Subcutaneous abdominal adipose tissue (tissue), 5 donors: ENCODE data around the gene CGB2.
"Not testable (repeated sequence)": the region's sequence is repeated elsewhere in the genome, so short reads cannot be mapped to it uniquely, and the experiment has no call there.

Experiments
- H3K27ac ChIP-seq: one replicate; pipeline ENCODE4 v1.7.0; 2013; ENCODE audit warnings: low read depth, mild to moderate bottlenecking, inconsistent platforms, low read length, moderate library complexity
- H3K27me3 ChIP-seq, 5 donors: one replicate each; pipeline ENCODE4 v1.7.0; 2013; ENCODE audit warnings: low read length in 5 of 5, inconsistent platforms in 1 of 5; ENCODE audit not compliant: control insufficient read depth in 5 of 5, insufficient read depth in 4 of 5
- H3K36me3 ChIP-seq, 5 donors: one replicate each; pipeline ENCODE4 v1.7.0; 2013; ENCODE audit warnings: low read length in 5 of 5; ENCODE audit not compliant: control insufficient read depth in 5 of 5, insufficient read depth in 5 of 5
- H3K4me1 ChIP-seq, 5 donors: one replicate each; pipeline ENCODE4 v1.7.0; 2013; ENCODE audit warnings: low read length in 5 of 5, mild to moderate bottlenecking in 3 of 5, moderate library complexity in 1 of 5; ENCODE audit not compliant: control insufficient read depth in 5 of 5, insufficient read depth in 5 of 5
- H3K4me3 ChIP-seq, 5 donors: one replicate each; pipeline ENCODE4 v1.7.0; 2013; ENCODE audit warnings: low read length in 5 of 5, low read depth in 1 of 5
- H3K9ac ChIP-seq, 5 donors: one replicate each; pipeline ENCODE4 v1.7.0; 2013; ENCODE audit warnings: low read length in 5 of 5, mild to moderate bottlenecking in 4 of 5, moderate library complexity in 3 of 5
- H3K9me3 ChIP-seq, 5 donors: one replicate each; pipeline ENCODE4 v1.7.0; 2013; ENCODE audit warnings: low read length in 5 of 5; ENCODE audit not compliant: control insufficient read depth in 5 of 5
- donor health status: healthy.
- donor health status: healthy.
- donor health status: healthy.
- donor health status: healthy.
- donor health status: healthy.

Gene CGB2

GRCh38 chr19:49065905-49066512, 34.3 kb downstream of the CGB2 start:
- H3K9me3 ChIP-seq, result no peaks in the 10 kb centered on the region
- no peak overlapping the region for H3K9ac ChIP-seq
- peaks cover 28 to 66% (median 54%) of the 10 kb centered on the region in 5 donors for H3K27me3 ChIP-seq
- H3K27ac ChIP-seq, result no peak overlapping the region
- no peak overlapping the region for H3K4me3 ChIP-seq
- H3K36me3 ChIP-seq, result no peaks in the 10 kb centered on the region
- H3K4me1 ChIP-seq, result peaks cover 0 to 4% (median 0%) of the 10 kb centered on the region in 5 donors

- H3K9me3 ChIP-seq, result no peaks in the 10 kb centered on the region
- H3K27me3 ChIP-seq, result peaks cover 34 to 74% (median 56%) of the 10 kb centered on the region in 5 donors
- H3K4me1 ChIP-seq, result peaks cover 0 to 9% (median 0%) of the 10 kb centered on the region in 5 donors
- no peak overlapping the region for H3K9ac ChIP-seq
- no peaks in the 10 kb centered on the region for H3K36me3 ChIP-seq
- no peak overlapping the region for H3K4me3 ChIP-seq
- H3K27ac ChIP-seq, result no peak overlapping the region
These were observed 35.9 kb downstream of the CGB2 start for GRCh38 chr19:49067554-49067953.

- Histone ChIP-seq H3K27ac (no peak overlapping the region), H3K9ac (no peak overlapping the region), H3K27me3 (peaks cover 42 to 79% (median 62%) of the 10 kb centered on the region in 5 donors), H3K4me1 (peaks cover 0 to 9% (median 0%) of the 10 kb centered on the region in 5 donors), H3K36me3 (no peaks in the 10 kb centered on the region), H3K9me3 (no peaks in the 10 kb centered on the region), H3K4me3 (no peak overlapping the region)
These were observed 37.3 kb downstream of the CGB2 start for GRCh38 chr19:49069026-49069425.

- no peak overlapping the region for H3K27ac ChIP-seq
- no peaks in the 10 kb centered on the region for H3K9me3 ChIP-seq
- H3K4me3 ChIP-seq, result no peak overlapping the region
- peaks cover 41 to 71% (median 56%) of the 10 kb centered on the region in 5 donors for H3K27me3 ChIP-seq
- peaks cover 0 to 6% (median 0%) of the 10 kb centered on the region in 5 donors for H3K4me1 ChIP-seq
- H3K9ac ChIP-seq, result no peak overlapping the region
- no peaks in the 10 kb centered on the region for H3K36me3 ChIP-seq
These were observed 38.7 kb downstream of the CGB2 start for GRCh38 chr19:49070416-49070815.

GRCh38 chr19:49071860-49072547, 40.3 kb downstream of the CGB2 start:
- Histone ChIP-seq H3K27ac (no peak overlapping the region), H3K4me1 (peaks cover 0 to 6% (median 0%) of the 10 kb centered on the region in 5 donors), H3K4me3 (no peak overlapping the region), H3K9ac (no peak overlapping the region), H3K9me3 (no peaks in the 10 kb centered on the region), H3K36me3 (no peaks in the 10 kb centered on the region), H3K27me3 (peaks cover 26 to 55% (median 43%) of the 10 kb centered on the region in 5 donors)

- Histone ChIP-seq H3K4me1 (peaks cover 0 to 6% (median 0%) of the 10 kb centered on the region in 5 donors), H3K9me3 (no peaks in the 10 kb centered on the region), H3K9ac (no peak overlapping the region), H3K27ac (no peak overlapping the region), H3K27me3 (peaks cover 26 to 45% (median 36%) of the 10 kb centered on the region in 5 donors), H3K36me3 (no peaks in the 10 kb centered on the region), H3K4me3 (no peak overlapping the region)
These were observed 42.1 kb downstream of the CGB2 start for GRCh38 chr19:49073514-49074378.

- not testable (repeated sequence) for H3K27ac ChIP-seq, H3K9me3 ChIP-seq, H3K4me3 ChIP-seq, H3K36me3 ChIP-seq, H3K4me1 ChIP-seq, H3K9ac ChIP-seq
- H3K27me3 ChIP-seq, result peaks cover 25 to 35% (median 30%) of the 10 kb centered on the region in 5 donors
These were observed 43.2 kb downstream of the CGB2 start for GRCh38 chr19:49074869-49075268.

- H3K27me3 ChIP-seq, result no peaks in the 10 kb centered on the region
- no peak overlapping the region for H3K27ac ChIP-seq
- H3K9me3 ChIP-seq, result no peaks in the 10 kb centered on the region
- H3K9ac ChIP-seq, result no peak overlapping the region
- no peak overlapping the region for H3K4me3 ChIP-seq
- H3K4me1 ChIP-seq, result peaks cover 0 to 5% (median 4%) of the 10 kb centered on the region in 5 donors
- H3K36me3 ChIP-seq, result no peaks in the 10 kb centered on the region
These were observed 48.7 kb downstream of the CGB2 start for GRCh38 chr19:49080392-49080791.

- H3K4me3 ChIP-seq, result no peak overlapping the region
- H3K9me3 ChIP-seq, result no peaks in the 10 kb centered on the region
- no peak overlapping the region for H3K9ac ChIP-seq
- H3K36me3 ChIP-seq, result no peaks in the 10 kb centered on the region
- no peak overlapping the region for H3K27ac ChIP-seq
- H3K4me1 ChIP-seq, result peaks cover 0 to 12% (median 9%) of the 10 kb centered on the region in 5 donors
- no peaks in the 10 kb centered on the region for H3K27me3 ChIP-seq
These were observed 49.6 kb downstream of the CGB2 start for GRCh38 chr19:49081273-49081672.
